ENCODE results near the gene PDRG1. TPM values are rescaled to one million over a fixed set of nuclear protein-coding genes. Genes with fewer than 3 reads are reported as not detected.

The PDRG1 gene
- polyA plus RNA-seq, 1 of the 3 experiments (the other 2 are of a cell fraction) = 18.9 TPM

DNA sequence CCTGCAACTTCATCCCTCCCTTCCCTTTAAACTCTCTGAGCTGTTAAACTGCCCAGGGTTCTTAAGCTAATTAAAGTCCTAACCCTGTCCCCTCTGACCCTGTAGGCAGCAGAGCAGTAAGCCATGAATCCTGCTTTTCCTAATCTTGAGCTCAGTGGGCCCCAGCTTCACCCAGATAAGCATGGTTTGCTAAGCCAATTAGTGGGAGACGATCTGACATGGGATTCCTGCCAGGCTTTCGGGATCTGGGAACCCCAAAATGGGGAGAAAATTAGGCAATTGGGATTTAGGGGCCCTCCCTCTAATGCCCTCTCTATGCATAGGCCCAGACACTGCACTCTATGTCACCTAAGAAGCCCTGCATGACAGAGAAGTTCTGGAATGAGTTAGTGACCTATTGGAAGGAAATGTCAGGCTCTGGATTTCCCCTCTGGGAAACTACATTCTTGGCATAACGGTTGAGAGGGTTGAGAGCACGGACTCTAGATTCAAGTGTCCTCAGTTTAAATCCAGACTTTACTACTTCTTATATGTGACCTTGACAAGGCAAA, 20.7 kb upstream of the PDRG1 start (continued):
- TF ChIP-seq EP300 (IDR thresholded peaks at IDR 0.05; ENCODE audit: borderline replicate concordance in 1 of 2, low read depth in 1 of 2, low read length in 1 of 2) = no peak
- no peak for TF ChIP-seq RCOR1 (IDR thresholded peaks at IDR 0.05; ENCODE audit: low read length)

DNA sequence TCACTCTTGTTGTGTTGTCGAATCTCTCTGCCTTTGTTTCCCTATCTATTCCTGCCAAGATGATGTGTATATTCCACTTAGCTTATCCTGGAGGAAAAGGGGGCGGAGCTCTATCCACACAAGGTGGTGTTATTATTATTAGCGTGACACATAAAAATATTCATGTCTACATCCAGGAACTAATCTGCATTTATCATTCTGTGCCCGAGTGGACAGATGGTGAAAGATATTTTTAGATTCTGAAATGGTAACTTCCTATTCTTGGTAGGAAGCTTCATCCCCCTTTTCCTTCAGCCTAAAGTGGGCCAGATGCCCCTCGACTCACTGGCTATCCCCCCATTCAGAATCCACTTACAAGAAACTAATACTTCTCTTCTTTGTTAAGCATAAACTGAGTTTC, 18.1 kb upstream of the PDRG1 start:
- no peak for DNase-seq
- POLR2A ChIA-PET = interaction anchor here (0.6 kb wide), 1 partner anchor 367 kb away, joined by 4 read pairs; no protein-coding TSS in a partner anchor
- peaks cover 28% of the 10 kb centered on the region for H3K27me3 ChIP-seq (ENCODE audit: insufficient read depth)
- TF ChIP-seq NRF1 (IDR thresholded peaks at IDR 0.05; ENCODE audit: low read depth, low read length) (no peak), EZH2phosphoT487 (IDR thresholded peaks at IDR 0.05; ENCODE audit: borderline replicate concordance, low read depth) (no peak), SMC3 (IDR thresholded peaks at IDR 0.05; ENCODE audit: low read depth, low read length) (no peak), TCF12 (IDR thresholded peaks at IDR 0.05) (no peak), FOSL2 (IDR thresholded peaks at IDR 0.05; ENCODE audit: borderline replicate concordance, low read depth) (no peak), RAD21 (IDR thresholded peaks at IDR 0.05; ENCODE audit: low read length) (no peak), SIN3A (IDR thresholded peaks at IDR 0.05; ENCODE audit: borderline replicate concordance, low read depth, low read length) (no peak), YY1 (IDR thresholded peaks at IDR 0.05; ENCODE audit: low read depth) (no peak), EP300 (IDR thresholded peaks at IDR 0.05; ENCODE audit: borderline replicate concordance in 1 of 2, low read depth in 1 of 2, low read length in 1 of 2) (no peak)
- TF ChIP-seq, protein P1, sequence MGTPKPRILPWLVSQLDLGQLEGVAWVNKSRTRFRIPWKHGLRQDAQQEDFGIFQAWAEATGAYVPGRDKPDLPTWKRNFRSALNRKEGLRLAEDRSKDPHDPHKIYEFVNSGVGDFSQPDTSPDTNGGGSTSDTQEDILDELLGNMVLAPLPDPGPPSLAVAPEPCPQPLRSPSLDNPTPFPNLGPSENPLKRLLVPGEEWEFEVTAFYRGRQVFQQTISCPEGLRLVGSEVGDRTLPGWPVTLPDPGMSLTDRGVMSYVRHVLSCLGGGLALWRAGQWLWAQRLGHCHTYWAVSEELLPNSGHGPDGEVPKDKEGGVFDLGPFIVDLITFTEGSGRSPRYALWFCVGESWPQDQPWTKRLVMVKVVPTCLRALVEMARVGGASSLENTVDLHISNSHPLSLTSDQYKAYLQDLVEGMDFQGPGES (IDR thresholded peaks at IDR 0.05; ENCODE audit: low read depth, low read length) = no peak
- TF ChIP-seq, protein P2, sequence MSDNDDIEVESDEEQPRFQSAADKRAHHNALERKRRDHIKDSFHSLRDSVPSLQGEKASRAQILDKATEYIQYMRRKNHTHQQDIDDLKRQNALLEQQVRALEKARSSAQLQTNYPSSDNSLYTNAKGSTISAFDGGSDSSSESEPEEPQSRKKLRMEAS (IDR thresholded peaks at IDR 0.05; ENCODE audit: low read depth) = no peak
- H3K27ac ChIP-seq (ENCODE audit: low read depth in 2 of 2, low read length in 1 of 2) = no peak overlapping the region
- H3K9me2 ChIP-seq = no peaks in the 10 kb centered on the region
- no peak overlapping the region for H2AFZ ChIP-seq (ENCODE audit: low read depth)
- no peaks in the 10 kb centered on the region for H4K20me1 ChIP-seq (ENCODE audit: insufficient read depth)
- no peaks in the 10 kb centered on the region for H3K79me2 ChIP-seq (ENCODE audit: insufficient read depth)
- 15% methylated on average over 5 of the region's 5 CpGs for WGBS (ENCODE audit: low lambda C conversion rate)
- no peak overlapping the region for H3K4me2 ChIP-seq
- H3K4me3 ChIP-seq (ENCODE audit: low read depth in 2 of 2, low read length in 1 of 2) = no peak overlapping the region
- H3F3A ChIP-seq (replicated peaks; ENCODE audit: insufficient read depth) = no peaks in the 10 kb centered on the region
- no peaks in the 10 kb centered on the region for H3K9me3 ChIP-seq
- H3K36me3 ChIP-seq (replicated peaks in 1 of 2; ENCODE audit: control insufficient read depth in 1 of 2, insufficient read depth in 2 of 2, low read length in 1 of 2) = no peaks in the 10 kb centered on the region
- CTCF ChIA-PET = interaction anchor here (1.0 to 7.9 kb wide), 8 partner anchors 10 to 147 kb away, joined by 3 to 47 read pairs (median 8); partner anchors contain the start of gene PDRG1
- H3K4me1 ChIP-seq (ENCODE audit: control insufficient read depth in 1 of 2, insufficient read depth in 2 of 2, low read depth in 1 of 2, low read length in 1 of 2) = peaks cover 0 to 17% of the 10 kb centered on the region in 2 experiments; a peak in 2 of 4 replicates
- H3K9ac ChIP-seq = no peak overlapping the region

Data from SK-N-SH (cell line).